Activated T-cell treated with anti-CD3 and anti-CD28 coated beads for 4 hours (primary cell): ENCODE measurements around the gene CNRIP1.
"Not testable (repeated sequence)": the region's sequence is repeated elsewhere in the genome, so short reads cannot be mapped to it uniquely, and the experiment has no call there.

Experiments
- DNase-seq: peaks from one replicate; pipeline ENCODE4 v3.0.0-alpha.2; 2020

The CNRIP1 gene

GRCh38 chr2:68319398-68320117, at the start of gene CNRIP1:
Gene CNRIP1, minus strand, starts transcription at chr2:68319949. Its CDS starts 549 bp downstream, at chr2:68319400.
- no peak for DNase-seq

GRCh38 chr2:68369337-68369734, 49.6 kb upstream of the CNRIP1 start:
- DNase-seq, result no peak

- no peak for DNase-seq
These were observed 49.0 kb upstream of the CNRIP1 start for GRCh38 chr2:68368654-68369336.

GRCh38 chr2:68367953-68368653, 48.4 kb upstream of the CNRIP1 start:
- DNase-seq, result no peak

- no peak for DNase-seq
These were observed 46.4 kb upstream of the CNRIP1 start for GRCh38 chr2:68366083-68366560.

GRCh38 chr2:68365087-68365486, 45.3 kb upstream of the CNRIP1 start, which contains the start of gene PLEK:
Gene PLEK, plus strand, starts transcription at chr2:68365282. Its CDS starts 70 bp downstream, at chr2:68365352.
- no peak for DNase-seq

GRCh38 chr2:68363721-68364120, 44.0 kb upstream of the CNRIP1 start:
- no peak for DNase-seq

GRCh38 chr2:68362749-68363148, 43.0 kb upstream of the CNRIP1 start:
- DNase-seq, result no peak

- peak; percentile 75 for DNase-seq
These were observed 42.3 kb upstream of the CNRIP1 start for GRCh38 chr2:68362069-68362468.

- DNase-seq, result no peak
These were observed 40.1 kb upstream of the CNRIP1 start for GRCh38 chr2:68359889-68360288.

GRCh38 chr2:68357605-68358337, 38.0 kb upstream of the CNRIP1 start:
- DNase-seq, result no peak

- DNase-seq, result no peak
These were observed 37.0 kb upstream of the CNRIP1 start for GRCh38 chr2:68356599-68357239.

GRCh38 chr2:68352651-68353391, 33.1 kb upstream of the CNRIP1 start:
- no peak for DNase-seq

GRCh38 chr2:68351997-68352396, 32.2 kb upstream of the CNRIP1 start:
- no peak for DNase-seq

- not testable (repeated sequence) for DNase-seq
These were observed 29.3 kb upstream of the CNRIP1 start for GRCh38 chr2:68349091-68349490.

- no peak for DNase-seq
These were observed 25.6 kb upstream of the CNRIP1 start for GRCh38 chr2:68345129-68345875.

- DNase-seq, result no peak
These were observed 24.3 kb upstream of the CNRIP1 start for GRCh38 chr2:68344031-68344430.

GRCh38 chr2:68342470-68342869, 22.7 kb upstream of the CNRIP1 start:
- DNase-seq, result no peak

- no peak for DNase-seq
These were observed 21.8 kb upstream of the CNRIP1 start for GRCh38 chr2:68341583-68341982.

- DNase-seq, result no peak
These were observed 21.2 kb upstream of the CNRIP1 start for GRCh38 chr2:68341062-68341329.
